Jurkat, Clone E6-1 (cell line): ENCODE results near the gene GNG7.
"Not testable (repeated sequence)": the region's sequence is repeated elsewhere in the genome, so short reads cannot be mapped to it uniquely, and the experiment has no call there.

ENCODE experiments used
- DNase-seq: peaks from one replicate; pipeline ENCODE4 v3.0.0-alpha.2; 2011; ENCODE audit warnings: low read depth, low spot score
- H3K4me3 ChIP-seq: 2 replicates; pipeline ENCODE4 v1.5.1; 2011; ENCODE audit warnings: mild to moderate bottlenecking, low read length, control low read depth, moderate library complexity

Gene GNG7

DNA sequence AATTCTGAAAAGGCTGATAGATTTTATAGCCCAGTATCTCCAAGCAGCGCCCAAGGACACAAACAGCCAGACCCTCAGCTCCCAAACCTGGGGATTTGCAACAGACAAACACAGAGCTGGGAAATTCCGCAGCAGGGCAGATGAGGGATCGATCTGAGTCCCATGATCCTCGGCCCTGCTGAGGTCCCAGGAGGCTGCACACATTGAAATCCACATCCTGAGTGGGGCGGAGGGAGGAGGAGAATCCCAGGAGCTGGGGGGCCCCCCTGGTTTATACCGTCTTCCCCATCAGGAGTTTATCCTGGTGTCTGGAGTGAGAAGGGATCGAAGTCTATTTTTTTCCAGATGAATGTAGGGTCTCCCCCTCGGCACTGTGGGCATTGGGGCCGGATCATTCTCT lies 49.3 kb downstream of the GNG7 start:
- no peak overlapping the region for H3K4me3 ChIP-seq
- DNase-seq: no peak

GRCh38 chr19:2652504-2653099 lies 49.9 kb downstream of the GNG7 start:
- H3K4me3 ChIP-seq: no peak overlapping the region
- DNase-seq: no peak

DNA sequence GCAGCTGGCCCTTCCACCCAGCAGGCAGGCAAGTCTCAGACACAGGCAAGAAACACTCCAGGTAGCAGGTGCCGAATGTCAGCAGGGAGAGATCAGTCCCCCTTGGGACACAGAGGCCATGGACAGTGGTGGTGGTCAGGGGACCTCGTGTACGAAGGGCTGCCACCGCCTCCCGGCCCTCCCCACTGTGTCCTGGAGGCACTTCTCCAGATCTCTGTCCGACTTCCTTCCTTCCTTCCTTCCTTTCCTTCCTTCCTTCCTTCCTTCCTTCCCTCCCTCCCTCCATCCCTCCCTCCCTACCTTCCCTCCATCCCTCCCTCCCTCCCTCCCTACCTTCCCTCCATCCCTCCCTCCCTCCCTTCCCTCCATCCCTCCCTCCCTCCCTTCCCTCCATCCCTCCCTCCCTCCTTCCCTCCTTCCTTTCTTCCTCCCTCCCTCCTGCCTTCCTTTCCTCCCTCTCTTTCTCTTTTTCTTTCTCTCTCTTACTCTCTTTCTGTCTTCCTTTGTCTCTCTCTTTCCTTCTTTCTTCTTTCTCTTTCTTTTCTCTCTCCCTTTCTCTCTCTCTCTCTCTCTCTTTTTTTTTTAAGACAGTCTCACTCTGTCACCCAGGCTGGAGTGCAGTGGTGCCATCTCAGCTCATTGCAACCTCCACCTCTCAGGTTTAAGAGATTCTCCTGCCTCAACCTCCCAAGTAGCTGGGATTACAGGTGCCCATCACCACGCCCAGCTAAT lies 51.3 kb downstream of the GNG7 start:
- DNase-seq, H3K4me3 ChIP-seq: not testable (repeated sequence)

GRCh38 chr19:2650515-2650914 lies 52.0 kb downstream of the GNG7 start:
- no peak for DNase-seq
- no peak overlapping the region for H3K4me3 ChIP-seq

DNA sequence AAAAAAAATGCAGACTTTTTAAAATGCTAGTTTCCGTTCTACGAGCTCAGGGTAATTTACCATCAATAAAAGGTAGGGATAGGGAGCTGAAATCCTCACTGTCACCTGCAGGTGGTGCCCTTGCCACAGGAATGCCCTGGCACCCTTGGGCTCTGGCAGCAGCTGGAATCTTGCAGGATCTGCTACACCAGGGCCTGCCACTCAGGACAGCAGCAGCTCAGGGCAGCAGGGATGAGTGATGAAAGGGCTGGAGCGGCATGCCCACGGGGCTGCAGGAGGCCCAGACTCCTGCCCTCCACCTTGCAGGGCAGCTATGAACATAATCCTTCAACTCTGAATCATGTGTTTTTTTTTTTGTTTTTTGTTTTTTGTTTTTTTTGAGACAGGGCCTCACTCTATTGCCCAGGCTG lies 54.0 kb downstream of the GNG7 start:
- peak; percentile 64 for DNase-seq
- no peak overlapping the region for H3K4me3 ChIP-seq

- H3K4me3 ChIP-seq: no peak overlapping the region
- DNase-seq: no peak
Measured at GRCh38 chr19:2648099-2648498, 54.4 kb downstream of the GNG7 start.

DNA sequence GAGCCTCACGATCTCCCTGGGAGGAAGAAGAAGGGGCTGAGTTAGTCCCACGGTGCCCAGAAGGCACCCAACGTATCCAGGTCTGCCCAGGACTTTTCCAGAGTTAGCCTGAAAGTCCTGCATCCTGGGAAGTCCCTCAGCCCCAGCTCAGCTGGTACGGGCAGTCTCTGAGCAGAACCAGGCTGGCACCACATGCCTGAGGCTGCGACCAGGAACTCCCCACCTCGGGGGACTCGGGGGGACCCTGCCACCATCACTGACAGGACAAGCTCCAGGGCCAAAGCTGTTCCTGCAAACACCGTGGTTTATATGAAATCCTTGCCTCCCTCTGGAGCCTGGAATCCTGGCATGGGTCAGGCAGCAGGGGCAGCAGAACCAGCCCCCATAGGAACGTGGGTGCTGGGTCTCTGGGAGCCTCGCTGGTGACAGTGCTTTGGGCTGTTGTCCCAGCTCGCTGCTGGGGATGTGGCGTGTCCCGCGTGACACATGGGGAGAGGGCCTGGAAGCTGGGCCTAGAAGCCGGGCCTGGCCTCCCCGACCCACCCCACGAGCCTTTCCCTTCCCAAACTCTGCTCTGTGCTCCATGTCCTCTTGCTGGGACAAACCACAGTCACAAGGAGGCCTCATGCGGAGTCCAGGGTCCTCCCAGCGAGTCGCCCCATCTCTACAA lies 55.5 kb downstream of the GNG7 start:
- H3K4me3 ChIP-seq: no peak overlapping the region
- DNase-seq: no peak

GRCh38 chr19:2645826-2646225 lies 56.7 kb downstream of the GNG7 start:
- no peak for DNase-seq
- H3K4me3 ChIP-seq: no peak overlapping the region

- H3K4me3 ChIP-seq, DNase-seq: not testable (repeated sequence)
Measured at GRCh38 chr19:2643123-2643737, 59.3 kb downstream of the GNG7 start.

- no peak overlapping the region for H3K4me3 ChIP-seq
- DNase-seq: no peak
Measured at GRCh38 chr19:2641332-2641698, 61.2 kb downstream of the GNG7 start.

GRCh38 chr19:2640563-2641331 lies 61.7 kb downstream of the GNG7 start:
- H3K4me3 ChIP-seq: no peak overlapping the region
- DNase-seq: no peak

- no peak overlapping the region for H3K4me3 ChIP-seq
- DNase-seq: no peak
Measured at GRCh38 chr19:2639999-2640398, 62.5 kb downstream of the GNG7 start.

- H3K4me3 ChIP-seq: no peak overlapping the region
- no peak for DNase-seq
Measured at GRCh38 chr19:2638417-2638940, 64.0 kb downstream of the GNG7 start.

- DNase-seq: peak; percentile 50
- H3K4me3 ChIP-seq: no peak overlapping the region
Measured at GRCh38 chr19:2636897-2637683, 65.4 kb downstream of the GNG7 start.

GRCh38 chr19:2636141-2636896 lies 66.2 kb downstream of the GNG7 start:
- no peak for DNase-seq
- H3K4me3 ChIP-seq: no peak overlapping the region

GRCh38 chr19:2634960-2635359 lies 67.5 kb downstream of the GNG7 start:
- DNase-seq: no peak
- no peak overlapping the region for H3K4me3 ChIP-seq

GRCh38 chr19:2634228-2634951 lies 68.1 kb downstream of the GNG7 start:
- no peak overlapping the region for H3K4me3 ChIP-seq
- no peak for DNase-seq
